Breast epithelium (tissue), 3 donors: Measurements from ENCODE around the gene TPRG1.

Experiments used
- CTCF ChIP-seq, 3 donors: fragments of 450-650 bp; IDR thresholded peaks; one replicate each; pipeline ENCODE4 v1.5.1; 2016 to 2017; ENCODE audit warnings: antibody characterized with exemption in 3 of 3, mild to moderate bottlenecking in 3 of 3, moderate library complexity in 3 of 3
- POLR2A ChIP-seq: fragments of 450-650 bp; IDR thresholded peaks from one replicate; pipeline ENCODE4 v1.6.1; 2016; ENCODE audit warnings: antibody characterized with exemption, mild to moderate bottlenecking, moderate library complexity
- POLR2AphosphoS5 ChIP-seq, 3 donors: sonication (generic); formaldehyde crosslinking; IDR thresholded peaks; one replicate each; pipeline ENCODE4 v1.6.1; 2017; ENCODE audit warnings: antibody characterized with exemption in 3 of 3

GRCh38 chr3:189342811-189343210 lies 171.0 kb downstream of the TPRG1 start:
- TF ChIP-seq POLR2A (no peak), CTCF (IDR thresholded peaks at IDR 0.05) (no peak), POLR2AphosphoS5 (IDR thresholded peaks at IDR 0.05) (no peak)
